ENCODE measurements around the gene FHDC1.

The FHDC1 gene

GRCh38 chr4:152959080-152959479 is 23.0 kb downstream of the FHDC1 start:
- no peak for FAIRE-seq

DNA sequence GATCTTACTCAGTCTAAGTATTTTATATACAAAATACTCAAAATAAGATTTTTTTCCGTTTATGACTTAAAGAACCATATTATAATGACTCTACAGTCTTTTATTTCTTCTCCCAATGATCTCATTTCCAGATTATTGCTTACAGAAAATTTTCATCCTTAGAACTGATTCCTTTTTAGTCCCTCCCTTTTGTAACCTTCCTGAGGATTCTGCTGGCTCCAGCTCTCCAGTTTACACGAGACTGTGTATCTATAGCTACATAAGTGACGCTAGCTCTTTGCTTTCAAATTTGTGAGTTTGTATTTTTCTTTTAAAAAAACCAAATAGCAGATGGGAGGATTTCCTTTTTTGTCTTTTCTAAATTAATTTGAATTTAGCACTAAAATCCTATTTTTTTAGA is 24.0 kb downstream of the FHDC1 start:
- FAIRE-seq = no peak

DNA sequence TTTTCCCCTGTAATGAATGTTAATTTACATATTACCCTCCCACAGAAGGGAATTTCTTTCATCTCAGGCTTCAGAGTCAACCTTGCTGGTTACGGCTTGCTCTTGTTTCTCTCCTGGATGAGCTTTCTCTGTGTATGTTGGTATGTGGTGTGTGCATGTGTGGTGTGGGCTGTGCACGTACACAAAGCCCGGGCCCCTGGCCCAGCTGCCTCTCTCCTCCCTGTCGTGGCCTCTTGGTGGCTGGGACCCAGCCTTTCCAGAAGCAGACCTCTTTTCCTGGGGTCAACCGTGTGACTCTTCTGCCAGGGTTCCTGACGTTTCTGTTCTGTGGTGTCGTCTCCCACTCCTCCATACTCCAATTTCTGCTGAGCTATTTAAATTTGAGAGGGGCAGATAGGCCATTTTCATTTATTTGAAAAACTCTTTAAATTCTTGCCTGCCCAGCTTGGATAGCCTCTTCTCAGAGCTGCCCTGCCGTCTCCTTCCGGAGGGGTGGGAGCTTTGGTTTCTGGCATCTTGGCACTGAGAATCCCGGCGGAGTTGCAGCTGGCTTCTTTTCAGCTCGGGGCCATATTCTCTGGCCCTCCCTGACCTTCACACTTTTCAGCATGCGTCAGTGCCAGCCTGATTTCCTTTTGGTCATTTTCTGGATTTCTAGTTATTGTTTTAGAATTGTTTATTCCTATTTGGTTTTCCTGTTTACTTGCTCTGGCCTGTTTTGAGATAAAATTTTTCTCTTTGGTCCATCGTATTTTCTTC is 25.1 kb downstream of the FHDC1 start:
- FAIRE-seq = no peak

- no peak for FAIRE-seq
These were observed 25.6 kb downstream of the FHDC1 start for GRCh38 chr4:152961773-152962115.

DNA sequence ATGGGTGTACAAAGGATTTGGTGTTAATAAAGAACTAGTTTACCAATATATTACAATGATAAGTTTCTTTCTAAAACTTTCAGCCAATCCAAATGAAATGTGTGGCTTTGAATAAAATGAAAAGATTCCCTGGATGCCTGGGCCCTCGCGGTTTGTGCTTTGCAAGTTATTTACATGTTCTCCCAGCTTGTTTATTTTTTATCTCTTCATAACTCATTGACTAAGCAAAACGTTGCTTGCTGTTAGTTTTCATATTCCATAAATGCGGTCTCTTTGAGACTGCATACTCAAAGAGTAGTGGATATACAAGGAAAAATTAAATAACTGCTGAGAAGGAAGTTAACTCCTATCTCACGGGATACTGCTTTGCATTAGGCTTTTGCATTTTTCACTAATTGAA is 26.0 kb downstream of the FHDC1 start:
- FAIRE-seq = no peak

DNA sequence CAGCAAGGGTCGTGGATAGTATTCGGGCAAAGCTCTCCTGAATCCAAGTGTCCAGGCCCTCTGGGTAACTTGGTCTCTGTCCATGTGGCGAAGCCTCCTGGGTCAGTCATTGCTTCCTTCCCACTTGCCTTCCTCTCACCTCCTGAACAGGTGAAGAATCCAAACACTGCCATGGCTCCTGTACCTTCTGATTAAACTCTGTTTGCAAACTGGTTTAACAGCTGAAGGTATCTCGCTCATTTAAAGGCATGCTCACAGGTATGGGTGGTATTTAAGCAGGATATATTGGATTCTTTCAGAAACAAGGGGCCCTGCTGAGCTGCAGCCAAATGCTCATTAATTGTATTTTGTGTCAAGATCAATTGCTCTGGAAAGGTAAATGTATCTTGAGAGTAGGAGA is 28.2 kb downstream of the FHDC1 start:
- FAIRE-seq = no peak

DNA sequence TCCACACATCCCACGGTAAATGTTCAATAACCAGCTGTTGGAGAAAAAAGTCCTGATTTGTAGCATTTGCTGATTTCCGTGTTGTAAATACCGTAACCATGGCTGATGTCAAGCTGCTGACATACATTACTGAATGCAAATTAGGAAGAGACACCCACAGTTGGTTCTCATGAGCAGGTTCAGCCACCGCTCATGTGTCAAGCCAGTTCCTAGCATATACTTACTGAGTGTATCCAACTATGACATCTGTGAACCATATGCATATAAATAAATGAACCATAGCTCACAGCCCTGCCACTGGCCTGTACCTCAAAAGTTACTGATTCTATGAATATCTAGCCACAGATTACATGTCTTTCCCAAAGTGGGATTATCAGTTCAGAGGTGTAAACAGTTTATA is 29.5 kb downstream of the FHDC1 start:
- no peak for FAIRE-seq

GRCh38 chr4:152967907-152968306 is 31.8 kb downstream of the FHDC1 start:
- FAIRE-seq = no peak

- no peak for FAIRE-seq
These were observed 32.8 kb downstream of the FHDC1 start for GRCh38 chr4:152968806-152969394.

DNA sequence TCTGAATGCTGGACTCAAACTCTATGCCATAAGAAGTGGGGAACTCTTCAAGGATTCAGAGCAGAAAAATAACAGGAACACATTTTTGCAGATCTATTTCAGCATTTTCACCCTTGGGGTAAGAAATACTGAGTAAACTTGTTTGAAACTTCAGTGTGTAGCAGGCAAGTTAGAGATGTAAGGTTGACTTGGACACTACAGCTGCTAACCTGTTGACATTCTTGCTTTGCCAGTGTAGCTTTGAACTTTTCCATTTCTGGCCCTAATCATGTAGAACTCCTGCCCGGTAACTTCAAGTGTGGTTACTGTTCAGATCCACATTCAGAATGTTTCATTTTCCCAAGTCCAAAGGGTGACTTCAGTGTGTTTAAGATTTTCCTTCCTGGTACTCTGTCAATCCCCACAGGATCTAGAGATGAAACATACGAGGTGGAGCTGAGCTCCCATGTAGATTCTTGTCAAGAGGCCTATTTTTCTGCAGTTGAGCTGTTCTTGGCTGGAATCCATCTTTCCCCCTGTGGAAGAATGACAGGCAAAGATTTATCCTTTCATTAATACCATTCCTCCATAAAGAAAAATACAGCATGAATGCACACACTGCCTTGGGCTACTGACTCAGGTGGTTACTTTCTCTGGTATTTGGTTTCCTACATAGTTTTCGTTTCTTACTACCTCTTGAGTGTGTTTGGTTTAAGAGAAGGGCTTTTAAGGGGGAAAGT is 34.1 kb downstream of the FHDC1 start:
- FAIRE-seq = no peak

- no peak for FAIRE-seq
These were observed 34.9 kb downstream of the FHDC1 start for GRCh38 chr4:152971053-152971452.

DNA sequence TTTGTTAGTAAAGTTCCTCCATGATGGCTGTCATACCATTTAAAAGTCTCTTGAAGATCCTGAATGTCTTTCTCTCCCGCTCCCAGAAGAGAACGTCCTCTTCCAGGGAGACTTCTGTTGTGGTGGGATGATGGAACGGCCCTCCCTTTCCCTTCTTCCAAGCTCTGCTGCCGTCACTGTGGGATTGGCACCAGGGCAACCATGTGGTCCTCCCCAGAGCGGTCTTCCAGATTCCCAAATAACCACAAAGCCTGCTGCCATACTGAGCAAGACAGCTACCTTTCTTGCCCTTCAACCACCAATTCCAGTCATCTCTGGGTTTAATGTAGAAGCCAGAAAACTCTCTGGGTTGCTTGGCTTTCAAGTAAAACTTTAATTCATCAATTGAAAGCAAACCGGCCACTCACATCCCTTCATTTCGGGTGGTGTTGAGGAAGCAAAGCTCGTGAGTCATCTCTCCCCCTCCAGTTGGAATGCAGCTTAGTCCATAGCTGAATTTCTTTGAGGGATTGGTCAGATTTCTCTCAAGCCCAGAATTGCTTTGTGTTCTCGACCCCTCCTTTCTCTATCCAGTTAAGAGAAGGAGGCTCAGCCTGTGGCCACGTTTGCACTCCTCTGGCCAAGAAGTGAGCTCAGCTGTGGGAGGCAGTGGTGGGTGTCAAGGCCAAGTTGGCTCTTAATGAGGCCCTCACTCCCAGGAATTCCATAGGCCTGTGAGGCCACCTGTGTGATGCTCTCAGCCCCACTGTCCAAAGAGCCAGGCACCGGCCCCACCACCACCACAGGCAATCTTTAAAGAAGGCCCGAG is 36.9 kb downstream of the FHDC1 start:
- no peak for FAIRE-seq

- FAIRE-seq = no peak
These were observed 37.7 kb downstream of the FHDC1 start for GRCh38 chr4:152973629-152974467.

GRCh38 chr4:152974468-152975379 is 38.6 kb downstream of the FHDC1 start:
- FAIRE-seq = no peak

DNA sequence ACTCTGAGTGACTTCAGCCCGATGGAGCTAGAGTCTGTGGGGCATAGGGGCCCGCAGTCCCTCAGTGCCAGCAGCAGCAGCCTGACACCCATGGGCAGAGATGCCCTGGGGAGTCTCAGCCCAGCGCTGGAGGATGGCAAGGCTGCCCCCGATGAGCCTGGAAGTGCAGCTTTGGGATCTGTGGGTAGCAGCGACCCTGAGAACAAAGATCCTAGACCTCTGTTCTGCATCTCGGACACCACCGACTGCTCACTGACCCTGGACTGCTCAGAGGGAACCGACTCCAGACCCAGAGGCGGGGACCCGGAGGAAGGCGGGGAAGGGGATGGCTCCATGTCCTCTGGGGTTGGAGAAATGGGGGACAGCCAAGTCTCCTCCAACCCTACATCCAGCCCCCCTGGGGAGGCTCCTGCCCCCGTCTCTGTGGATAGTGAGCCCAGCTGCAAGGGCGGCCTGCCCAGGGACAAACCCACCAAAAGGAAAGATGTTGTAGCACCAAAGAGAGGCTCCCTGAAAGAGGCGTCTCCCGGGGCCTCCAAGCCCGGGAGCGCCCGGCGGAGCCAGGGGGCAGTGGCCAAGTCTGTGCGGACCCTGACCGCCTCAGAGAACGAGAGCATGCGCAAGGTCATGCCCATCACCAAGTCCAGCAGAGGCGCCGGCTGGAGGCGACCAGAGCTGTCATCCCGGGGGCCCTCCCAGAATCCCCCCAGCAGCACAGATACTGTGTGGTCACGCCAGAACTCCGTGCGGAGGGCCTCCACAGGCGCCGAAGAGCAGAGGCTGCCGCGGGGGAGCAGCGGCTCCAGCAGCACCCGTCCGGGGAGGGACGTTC is 39.5 kb downstream of the FHDC1 start:
- FAIRE-seq = no peak

GRCh38 chr4:152976212-152976761 is 40.2 kb downstream of the FHDC1 start:
- FAIRE-seq = no peak

DNA sequence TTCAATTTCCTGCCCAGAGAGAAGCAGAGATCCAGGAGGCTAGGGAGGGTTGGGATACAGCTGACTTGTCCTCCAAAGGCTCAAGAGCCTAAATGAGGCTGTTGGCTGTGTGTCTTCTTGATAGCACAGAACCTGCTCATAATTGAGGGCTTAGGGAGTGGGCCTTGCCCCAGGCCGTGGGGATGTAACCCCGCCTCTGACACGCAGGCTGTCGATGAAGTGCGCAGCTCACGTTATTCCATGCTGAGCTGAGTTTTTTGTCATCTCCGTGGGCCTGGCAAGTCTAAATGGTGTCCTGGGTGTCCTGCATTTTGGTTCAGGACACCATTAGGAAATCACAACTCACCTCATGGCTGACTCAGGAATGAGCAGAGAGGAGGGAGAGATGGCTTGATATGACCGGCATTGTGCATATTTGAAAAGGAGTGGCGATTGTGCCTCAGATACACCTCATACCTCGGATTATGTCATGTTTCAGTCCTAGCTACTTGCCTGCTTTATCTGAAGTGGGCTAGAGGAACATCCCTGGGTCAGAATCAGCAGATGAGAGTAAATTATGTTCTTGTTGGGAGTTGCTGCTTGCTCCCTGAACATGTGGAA is 43.7 kb downstream of the FHDC1 start:
- no peak for FAIRE-seq

DNA sequence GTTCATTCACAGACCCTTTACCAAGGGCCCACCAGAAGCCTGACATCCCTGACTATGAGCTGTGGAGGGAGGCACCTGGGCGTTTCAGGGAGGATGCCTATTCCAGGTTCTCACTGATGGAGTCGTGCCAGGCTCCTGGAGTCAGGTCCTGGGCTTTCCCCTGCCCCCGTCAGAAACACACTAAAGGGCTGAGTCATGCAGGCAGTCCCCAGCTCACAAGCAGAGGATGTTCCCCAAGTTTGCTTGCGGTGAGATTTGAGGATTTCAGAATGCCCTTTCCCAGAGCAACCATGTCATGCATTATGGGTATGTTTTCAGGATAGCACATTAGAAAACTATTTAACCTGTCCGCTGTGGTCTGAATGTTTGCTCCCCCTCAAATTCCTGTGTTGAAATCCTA is 45.2 kb downstream of the FHDC1 start:
- FAIRE-seq = no peak

DNA sequence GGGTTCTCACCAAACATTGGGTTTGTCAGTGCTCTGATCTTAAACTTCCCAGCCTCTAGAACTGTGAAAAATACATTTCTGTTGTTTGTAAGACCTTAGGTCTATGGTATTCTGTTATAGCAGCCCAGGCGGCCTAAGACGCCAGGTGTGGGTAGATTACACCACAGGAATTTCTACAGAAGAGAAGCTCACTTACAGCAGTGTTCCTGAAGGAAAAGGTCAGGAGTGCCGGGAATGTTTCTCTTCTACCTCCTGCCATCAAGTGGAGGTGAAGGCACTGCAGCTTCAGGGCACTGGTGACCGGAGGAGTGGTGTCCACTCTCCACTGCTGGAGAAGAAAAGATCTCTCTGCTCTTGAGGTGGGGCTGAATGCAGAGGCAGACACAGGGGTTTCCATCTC is 45.7 kb downstream of the FHDC1 start:
- FAIRE-seq = no peak

- no peak for FAIRE-seq
These were observed 47.1 kb downstream of the FHDC1 start for GRCh38 chr4:152983221-152983620.

All from TTC549 (cell line).